GM21825 (cell line): Measurements from ENCODE around the gene ZIC1.

ENCODE experiments used
- ATAC-seq: cut with Tn5 transposase; IDR thresholded peaks from one replicate; pipeline ENCODE4 v1.9.1; 2021; ENCODE audit warnings: mild to moderate bottlenecking, moderate library complexity; ENCODE audit not compliant: unreplicated experiment

The ZIC1 gene

GRCh38 chr3:147421184-147421912 lies 12.2 kb downstream of the ZIC1 start:
- no peak for ATAC-seq

GRCh38 chr3:147422196-147422595 lies 13.0 kb downstream of the ZIC1 start:
- ATAC-seq = no peak

- no peak for ATAC-seq
Observed at GRCh38 chr3:147422601-147423536, 13.7 kb downstream of the ZIC1 start.

- no peak for ATAC-seq
Observed at GRCh38 chr3:147423537-147423797, 14.3 kb downstream of the ZIC1 start.

GRCh38 chr3:147423798-147424580 lies 14.8 kb downstream of the ZIC1 start:
- no peak for ATAC-seq

GRCh38 chr3:147424581-147425387 lies 15.6 kb downstream of the ZIC1 start:
- ATAC-seq = no peak

GRCh38 chr3:147425388-147425850 lies 16.3 kb downstream of the ZIC1 start:
- no peak for ATAC-seq

- ATAC-seq = no peak
Observed at GRCh38 chr3:147426931-147427330, 17.8 kb downstream of the ZIC1 start.

GRCh38 chr3:147427746-147428145 lies 18.6 kb downstream of the ZIC1 start:
- ATAC-seq = no peak

- ATAC-seq = no peak
Observed at GRCh38 chr3:147428326-147428725, 19.2 kb downstream of the ZIC1 start.

GRCh38 chr3:147428754-147429153 lies 19.6 kb downstream of the ZIC1 start:
- no peak for ATAC-seq

- ATAC-seq = no peak
Observed at GRCh38 chr3:147431751-147432150, 22.6 kb downstream of the ZIC1 start.

- no peak for ATAC-seq
Observed at GRCh38 chr3:147447224-147447623, 38.1 kb downstream of the ZIC1 start.

- no peak for ATAC-seq
Observed at GRCh38 chr3:147449669-147450068, 40.5 kb downstream of the ZIC1 start.

- ATAC-seq = no peak
Observed at GRCh38 chr3:147458995-147459704, 50.0 kb downstream of the ZIC1 start.

GRCh38 chr3:147462856-147463255 lies 53.7 kb downstream of the ZIC1 start:
- ATAC-seq = no peak
